Measurements from ENCODE around the gene TEX2.

The TEX2 gene

GRCh38 chr17:64177311-64178010 lies 85.6 kb downstream of the TEX2 start:
- no peak for DNase-seq (ENCODE audit: low read depth in 1 of 2, low spot score in 1 of 2)
- TF ChIP-seq SPI1 (IDR thresholded peaks at IDR 0.05; ENCODE audit: borderline replicate concordance, low read depth), result no peak
- TF ChIP-seq, protein P1, sequence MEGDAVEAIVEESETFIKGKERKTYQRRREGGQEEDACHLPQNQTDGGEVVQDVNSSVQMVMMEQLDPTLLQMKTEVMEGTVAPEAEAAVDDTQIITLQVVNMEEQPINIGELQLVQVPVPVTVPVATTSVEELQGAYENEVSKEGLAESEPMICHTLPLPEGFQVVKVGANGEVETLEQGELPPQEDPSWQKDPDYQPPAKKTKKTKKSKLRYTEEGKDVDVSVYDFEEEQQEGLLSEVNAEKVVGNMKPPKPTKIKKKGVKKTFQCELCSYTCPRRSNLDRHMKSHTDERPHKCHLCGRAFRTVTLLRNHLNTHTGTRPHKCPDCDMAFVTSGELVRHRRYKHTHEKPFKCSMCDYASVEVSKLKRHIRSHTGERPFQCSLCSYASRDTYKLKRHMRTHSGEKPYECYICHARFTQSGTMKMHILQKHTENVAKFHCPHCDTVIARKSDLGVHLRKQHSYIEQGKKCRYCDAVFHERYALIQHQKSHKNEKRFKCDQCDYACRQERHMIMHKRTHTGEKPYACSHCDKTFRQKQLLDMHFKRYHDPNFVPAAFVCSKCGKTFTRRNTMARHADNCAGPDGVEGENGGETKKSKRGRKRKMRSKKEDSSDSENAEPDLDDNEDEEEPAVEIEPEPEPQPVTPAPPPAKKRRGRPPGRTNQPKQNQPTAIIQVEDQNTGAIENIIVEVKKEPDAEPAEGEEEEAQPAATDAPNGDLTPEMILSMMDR (IDR thresholded peaks at IDR 0.05; ENCODE audit: insufficient read depth, low read length), result no peak
- Histone ChIP-seq H3K27me3 (ENCODE audit: insufficient read depth, poor library complexity, severe bottlenecking) (no peaks in the 10 kb centered on the region), H3K27ac (replicated peaks) (peak overlapping the region; percentile 83), H3K4me3 (replicated peaks; ENCODE audit: insufficient read depth, low read length) (no peak overlapping the region)

- TF ChIP-seq GABPA (IDR thresholded peaks at IDR 0.05; ENCODE audit: low read depth), result no peak
- TF ChIP-seq, protein P1 (IDR thresholded peaks at IDR 0.05; ENCODE audit: insufficient read depth, low read length), result no peak
- TF ChIP-seq POLR2AphosphoS5 (IDR thresholded peaks at IDR 0.05; ENCODE audit: low read depth), result no peak
- TF ChIP-seq SPI1 (IDR thresholded peaks at IDR 0.05; ENCODE audit: borderline replicate concordance, low read depth), result no peak
- TF ChIP-seq, protein P2, sequence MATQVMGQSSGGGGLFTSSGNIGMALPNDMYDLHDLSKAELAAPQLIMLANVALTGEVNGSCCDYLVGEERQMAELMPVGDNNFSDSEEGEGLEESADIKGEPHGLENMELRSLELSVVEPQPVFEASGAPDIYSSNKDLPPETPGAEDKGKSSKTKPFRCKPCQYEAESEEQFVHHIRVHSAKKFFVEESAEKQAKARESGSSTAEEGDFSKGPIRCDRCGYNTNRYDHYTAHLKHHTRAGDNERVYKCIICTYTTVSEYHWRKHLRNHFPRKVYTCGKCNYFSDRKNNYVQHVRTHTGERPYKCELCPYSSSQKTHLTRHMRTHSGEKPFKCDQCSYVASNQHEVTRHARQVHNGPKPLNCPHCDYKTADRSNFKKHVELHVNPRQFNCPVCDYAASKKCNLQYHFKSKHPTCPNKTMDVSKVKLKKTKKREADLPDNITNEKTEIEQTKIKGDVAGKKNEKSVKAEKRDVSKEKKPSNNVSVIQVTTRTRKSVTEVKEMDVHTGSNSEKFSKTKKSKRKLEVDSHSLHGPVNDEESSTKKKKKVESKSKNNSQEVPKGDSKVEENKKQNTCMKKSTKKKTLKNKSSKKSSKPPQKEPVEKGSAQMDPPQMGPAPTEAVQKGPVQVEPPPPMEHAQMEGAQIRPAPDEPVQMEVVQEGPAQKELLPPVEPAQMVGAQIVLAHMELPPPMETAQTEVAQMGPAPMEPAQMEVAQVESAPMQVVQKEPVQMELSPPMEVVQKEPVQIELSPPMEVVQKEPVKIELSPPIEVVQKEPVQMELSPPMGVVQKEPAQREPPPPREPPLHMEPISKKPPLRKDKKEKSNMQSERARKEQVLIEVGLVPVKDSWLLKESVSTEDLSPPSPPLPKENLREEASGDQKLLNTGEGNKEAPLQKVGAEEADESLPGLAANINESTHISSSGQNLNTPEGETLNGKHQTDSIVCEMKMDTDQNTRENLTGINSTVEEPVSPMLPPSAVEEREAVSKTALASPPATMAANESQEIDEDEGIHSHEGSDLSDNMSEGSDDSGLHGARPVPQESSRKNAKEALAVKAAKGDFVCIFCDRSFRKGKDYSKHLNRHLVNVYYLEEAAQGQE (IDR thresholded peaks at IDR 0.05; ENCODE audit: insufficient replicate concordance, low read depth), result no peak
- Histone ChIP-seq H3K4me3 (replicated peaks; ENCODE audit: insufficient read depth, low read length) (no peak overlapping the region), H3K27ac (replicated peaks) (peak overlapping the region; percentile 83), H3K27me3 (ENCODE audit: insufficient read depth, poor library complexity, severe bottlenecking) (no peaks in the 10 kb centered on the region)
- DNase-seq (ENCODE audit: low read depth in 1 of 2, low spot score in 1 of 2), result no peak
Observed at GRCh38 chr17:64176556-64176955, 86.5 kb downstream of the TEX2 start.

DNA sequence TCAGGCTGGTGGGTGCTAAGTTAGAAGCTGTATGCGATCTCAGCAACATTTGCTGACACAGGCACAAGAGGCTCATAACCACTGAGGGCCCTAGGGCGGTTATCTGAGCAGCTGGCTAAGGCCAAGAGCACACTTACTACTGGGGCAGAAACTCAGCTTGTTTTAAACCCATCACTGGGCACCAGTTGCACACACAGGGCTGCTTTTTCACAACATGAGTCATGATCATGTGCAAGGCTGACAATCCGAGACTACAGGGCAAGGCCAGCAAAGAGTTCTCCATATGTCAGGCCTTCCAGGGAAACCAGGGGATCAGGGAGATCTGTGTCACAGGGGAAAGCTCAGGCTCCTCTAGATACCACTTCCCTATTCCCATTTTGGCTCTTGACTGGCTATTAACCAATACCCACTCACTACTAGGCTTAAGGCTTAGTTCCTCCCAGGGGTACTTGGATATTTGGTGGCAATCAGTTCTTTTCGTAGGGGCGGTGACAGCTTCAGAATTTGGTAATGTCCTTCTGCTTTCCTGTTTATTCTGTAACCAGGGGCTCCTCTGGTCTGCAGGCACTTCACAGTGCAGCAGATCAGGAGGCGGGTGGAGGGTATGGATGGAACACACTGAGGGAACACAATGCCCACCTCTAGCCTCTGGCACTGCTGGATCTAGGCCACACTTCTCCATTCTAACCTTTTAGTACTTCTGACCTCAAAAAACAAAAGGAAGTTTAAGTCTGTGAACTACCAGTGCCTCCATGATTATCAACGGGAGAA lies 88.2 kb downstream of the TEX2 start:
- TF ChIP-seq SPI1 (IDR thresholded peaks at IDR 0.05; ENCODE audit: borderline replicate concordance, low read depth) (peak; percentile 95), POLR2AphosphoS5 (IDR thresholded peaks at IDR 0.05; ENCODE audit: low read depth) (peak; percentile 46; the same call in 1 of the 2 replicates)
- TF ChIP-seq, protein P1 (IDR thresholded peaks at IDR 0.05; ENCODE audit: insufficient read depth, low read length), result no peak
- Histone ChIP-seq H3K27ac (replicated peaks) (peak overlapping the region; percentile 83), H3K4me3 (replicated peaks; ENCODE audit: insufficient read depth, low read length) (no peak overlapping the region), H3K27me3 (ENCODE audit: insufficient read depth, poor library complexity, severe bottlenecking) (no peaks in the 10 kb centered on the region)
- peak; percentile 76 to 85 for DNase-seq (ENCODE audit: low read depth in 1 of 2, low spot score in 1 of 2)

GRCh38 chr17:64173646-64174045 lies 89.4 kb downstream of the TEX2 start:
- TF ChIP-seq SPI1 (IDR thresholded peaks at IDR 0.05; ENCODE audit: borderline replicate concordance, low read depth) (no peak), POLR2AphosphoS5 (IDR thresholded peaks at IDR 0.05; ENCODE audit: low read depth) (no peak)
- no peak overlapping the region for H3K4me3 ChIP-seq (replicated peaks; ENCODE audit: insufficient read depth, low read length)
- H3K27ac ChIP-seq (replicated peaks), result peak overlapping the region; percentile 83
- no peaks in the 10 kb centered on the region for H3K27me3 ChIP-seq (ENCODE audit: insufficient read depth, poor library complexity, severe bottlenecking)
- peak in 1 of 2 experiments; percentile 30 for DNase-seq (ENCODE audit: low read depth in 1 of 2, low spot score in 1 of 2)

DNA sequence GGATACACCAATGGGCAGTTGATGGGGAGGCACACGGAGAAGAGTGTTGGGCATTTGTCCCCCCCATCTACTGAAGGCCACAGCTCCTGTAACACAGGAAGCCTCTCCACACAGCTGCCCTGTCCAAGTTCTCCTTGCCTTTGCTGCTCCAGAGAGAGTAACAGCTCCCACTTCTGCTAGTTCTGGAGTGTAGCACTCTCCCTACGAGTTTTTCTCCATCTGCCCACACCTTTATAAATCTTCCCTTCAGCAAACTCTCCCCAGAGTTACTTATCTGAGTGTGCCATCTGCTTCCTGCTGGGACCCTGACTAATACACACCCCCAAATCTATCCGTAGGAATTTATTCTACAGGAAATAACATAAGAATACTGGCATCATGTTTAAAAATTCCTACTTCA lies 90.5 kb downstream of the TEX2 start:
- Histone ChIP-seq H3K4me3 (replicated peaks; ENCODE audit: insufficient read depth, low read length) (no peak overlapping the region), H3K27me3 (ENCODE audit: insufficient read depth, poor library complexity, severe bottlenecking) (no peaks in the 10 kb centered on the region), H3K27ac (replicated peaks) (no peak overlapping the region)
- no peak for TF ChIP-seq POLR2AphosphoS5 (IDR thresholded peaks at IDR 0.05; ENCODE audit: low read depth)
- TF ChIP-seq, protein P2 (IDR thresholded peaks at IDR 0.05; ENCODE audit: insufficient replicate concordance, low read depth), result no peak
- DNase-seq (ENCODE audit: low read depth in 1 of 2, low spot score in 1 of 2), result no peak

Data from HL-60 (cell line).